ENCODE measurements around the gene LRRC31.
A peak's percentile ranks its signal among the peaks of the same experiment; 100 is the strongest.

LRRC31 gene

DNA sequence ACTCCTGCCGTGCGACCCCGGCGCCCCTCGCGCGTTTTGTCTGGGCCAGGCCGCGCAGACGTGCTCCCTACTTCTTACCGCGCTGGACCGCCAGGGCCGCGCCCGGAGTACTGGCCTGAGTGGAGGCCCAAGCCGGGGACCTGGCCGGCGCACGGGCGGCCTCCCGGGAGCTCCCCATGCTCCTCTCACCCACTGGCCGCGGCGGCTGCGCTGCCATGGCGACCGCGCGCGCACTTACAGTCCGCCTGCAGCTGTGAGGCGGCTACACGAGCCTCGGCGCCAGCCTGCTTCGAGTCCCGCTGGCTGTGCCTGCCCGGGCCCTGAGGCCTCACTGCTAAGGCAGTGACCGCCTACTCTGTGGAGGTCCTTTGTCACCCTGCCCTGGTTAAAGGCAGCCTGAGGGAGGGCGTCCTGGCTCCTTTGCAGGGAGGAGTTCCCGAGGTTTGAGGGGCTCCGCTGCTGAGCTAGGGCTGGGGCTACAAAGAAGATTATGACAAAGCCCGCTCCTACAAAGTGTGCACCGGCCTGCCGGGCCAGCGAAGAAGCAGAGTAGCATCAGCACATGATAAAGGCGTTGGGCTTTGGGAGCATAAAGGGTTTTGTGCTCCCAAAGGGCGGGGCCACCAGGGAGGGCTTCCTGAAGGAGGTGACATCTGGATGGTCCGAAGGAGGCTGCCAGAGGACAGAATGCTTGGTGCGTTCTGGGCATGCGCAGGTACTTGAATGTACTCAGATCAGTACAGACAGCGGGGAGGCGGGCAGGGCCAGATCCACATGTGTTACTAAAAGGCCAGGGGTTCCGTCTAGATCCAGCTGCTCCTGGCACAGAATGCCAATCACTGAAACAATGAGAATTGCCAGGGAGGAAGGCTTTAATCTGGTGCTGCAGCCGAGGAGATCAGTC is 57.2 kb downstream of the LRRC31 start, which contains the start of the genes LRRC34 and LRRIQ4:
Gene LRRC34 (minus strand): TSS at position 573 of the 904 bp plus-strand sequence. CDS start 356 bp downstream, at position 217.
Gene LRRIQ4 (plus strand): TSS at position 539 of the 904 bp plus-strand sequence. CDS start 9,052 bp downstream, outside the sequence.
- DNase-seq, result peak; percentile 22

DNA sequence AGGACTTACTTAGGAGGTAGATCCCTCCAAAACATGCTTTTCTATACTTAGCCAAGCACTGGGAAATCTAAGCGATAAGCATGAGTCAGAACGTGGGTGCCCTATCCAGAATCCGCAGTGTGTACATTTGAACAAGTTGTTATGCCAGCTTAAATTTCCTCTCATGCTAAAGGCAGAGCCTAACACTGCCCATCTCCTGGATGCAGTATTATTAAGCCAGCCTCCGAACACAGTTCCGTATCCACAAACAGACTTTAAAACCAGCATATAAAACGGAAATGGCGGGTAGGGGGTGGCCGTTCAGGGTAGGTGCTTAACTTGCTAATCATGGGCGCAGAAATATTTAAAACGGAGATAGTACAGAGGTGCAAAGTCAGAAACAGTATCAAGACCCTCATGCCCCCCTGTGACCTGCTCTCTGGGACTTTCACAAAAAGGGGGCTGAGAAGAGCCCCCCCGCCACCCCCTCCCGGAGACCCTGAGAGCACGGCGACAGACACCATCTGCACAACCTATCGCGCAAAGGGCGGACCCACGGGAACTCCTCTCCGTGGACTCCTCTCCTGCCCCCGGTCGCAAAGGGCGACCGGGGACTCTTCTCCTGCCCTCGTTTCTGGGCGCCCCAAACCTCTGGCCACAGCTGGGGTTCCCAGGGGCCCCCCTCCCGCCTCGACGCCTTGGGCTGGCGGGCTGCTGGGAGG is 58.0 kb downstream of the LRRC31 start:
- DNase-seq, result no peak

DNA sequence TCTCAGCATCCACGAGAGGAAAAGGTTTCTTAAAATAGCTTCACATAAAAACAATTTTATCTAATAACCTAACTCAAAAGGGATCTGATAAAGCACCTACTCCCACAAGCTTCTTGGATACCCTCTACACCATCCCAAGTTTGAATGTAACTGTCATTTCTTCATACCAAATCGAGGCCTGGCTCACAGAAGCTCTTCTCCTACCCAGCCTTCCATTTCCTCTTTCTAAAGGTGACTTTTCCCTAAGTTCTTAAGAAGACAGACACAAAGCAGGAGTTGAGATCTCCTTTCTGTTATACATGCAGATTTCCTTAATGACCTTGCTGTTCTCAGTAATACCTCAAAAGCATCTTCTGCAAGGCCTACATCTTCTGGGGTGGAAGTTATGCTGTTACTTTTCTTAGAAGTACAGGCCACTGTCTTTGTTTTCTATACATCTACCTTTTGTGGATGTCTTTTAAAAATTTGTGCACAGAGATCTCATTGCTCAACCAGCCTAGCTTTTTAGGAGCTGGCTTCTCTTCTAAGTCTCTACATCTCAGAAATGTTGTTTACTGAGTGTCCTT is 60.4 kb downstream of the LRRC31 start:
- DNase-seq, result no peak

DNA sequence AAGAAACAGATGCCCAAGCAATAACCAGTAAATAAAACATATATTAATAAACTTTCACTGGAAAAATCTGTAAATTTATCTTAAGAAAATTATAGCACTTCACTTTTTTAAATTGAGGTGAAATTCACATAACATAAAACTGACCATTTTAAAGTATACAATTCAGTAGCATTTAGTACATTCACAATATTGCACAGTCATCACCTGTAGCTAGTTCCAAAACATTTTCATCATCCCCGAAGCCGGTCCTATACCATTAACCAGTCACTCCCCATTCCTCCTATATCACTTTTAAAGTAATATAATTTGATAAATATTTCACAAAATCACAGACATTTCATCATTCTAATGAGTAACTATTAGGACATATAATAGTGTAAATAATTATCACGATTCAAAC is 65.1 kb downstream of the LRRC31 start:
- no peak for DNase-seq

DNA sequence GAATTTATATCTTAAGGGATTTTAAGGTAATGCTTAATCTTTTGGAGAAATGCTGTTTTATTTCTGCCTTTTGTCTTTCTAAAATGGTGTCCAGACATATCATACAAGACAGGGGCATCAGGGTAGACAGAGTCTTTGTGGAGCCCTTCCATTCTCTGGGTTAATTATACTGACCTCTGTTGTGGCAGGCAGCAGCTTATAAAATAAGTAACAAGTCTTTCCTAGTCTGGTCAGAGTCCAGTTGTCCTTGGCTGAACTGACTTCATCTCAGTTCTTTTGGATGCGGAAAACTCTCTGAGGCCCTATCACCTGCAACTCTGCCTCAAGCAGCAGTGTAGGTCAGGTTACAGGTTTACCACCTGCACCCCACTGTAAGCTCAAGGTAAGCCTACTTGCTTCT is 77.4 kb downstream of the LRRC31 start:
- no peak for DNase-seq

DNA sequence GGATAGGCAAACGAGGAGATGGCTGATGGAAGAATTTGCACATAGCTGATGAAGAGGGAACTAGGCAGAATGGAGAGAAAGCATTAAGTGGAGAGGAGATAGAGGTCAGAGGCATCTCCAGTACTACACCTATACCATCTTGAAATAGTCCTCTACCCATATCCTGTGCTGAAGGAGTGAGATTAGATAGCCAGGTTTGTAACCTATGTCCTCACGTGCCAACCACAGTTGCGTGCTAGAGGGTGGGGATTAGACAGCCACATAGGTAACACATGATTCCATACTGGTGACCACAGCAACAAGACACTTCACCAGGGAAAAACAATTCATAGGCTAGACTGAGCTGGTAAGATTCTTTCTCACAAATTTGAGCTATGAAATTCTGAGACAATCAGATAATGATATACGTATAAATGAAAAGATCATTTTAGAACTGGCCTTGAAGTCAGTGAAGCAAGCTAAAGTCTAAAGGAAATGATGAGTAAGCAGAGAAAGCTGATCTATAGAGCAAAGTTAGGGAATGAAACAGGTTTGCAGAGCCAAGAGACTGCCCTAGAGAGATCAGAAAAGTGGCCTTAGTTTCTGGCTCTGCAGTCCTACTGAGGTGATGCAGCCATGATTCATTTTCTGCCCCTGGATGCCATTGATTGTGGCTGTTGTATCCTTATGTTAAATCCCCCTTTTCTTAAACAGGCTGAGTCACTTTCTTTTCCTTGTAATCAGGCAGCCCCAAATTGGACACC is 78.9 kb downstream of the LRRC31 start:
- no peak for DNase-seq

DNA sequence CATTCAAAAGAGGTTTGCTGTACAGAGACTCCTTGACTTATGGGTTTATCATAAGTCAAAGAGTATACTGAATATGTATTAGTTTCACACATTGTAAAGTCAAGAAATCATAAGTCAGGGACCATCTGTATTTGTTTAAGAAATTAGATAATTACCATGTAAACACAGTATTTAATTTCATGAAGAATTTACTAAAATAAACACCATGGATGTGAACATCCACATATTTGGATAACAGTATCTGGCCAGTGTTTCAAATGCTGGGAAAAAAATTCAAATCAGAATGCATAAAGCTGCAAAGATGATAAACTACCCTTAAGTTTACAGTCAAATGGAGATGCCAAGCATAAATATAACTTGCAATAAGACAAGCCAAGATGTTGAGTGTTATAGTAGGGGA is 79.5 kb downstream of the LRRC31 start:
- no peak for DNase-seq

All from 8988T (cell line).